ENCODE measurements around the gene UVRAG.
A peak's percentile ranks its signal among the peaks of the same experiment; 100 is the strongest.
"Not testable (repeated sequence)": the region's sequence is repeated elsewhere in the genome, so short reads cannot be mapped to it uniquely, and the experiment has no call there.

Gene UVRAG

GRCh38 chr11:75849894-75850293 is 34.9 kb downstream of the UVRAG start:
- no peak for DNase-seq

DNA sequence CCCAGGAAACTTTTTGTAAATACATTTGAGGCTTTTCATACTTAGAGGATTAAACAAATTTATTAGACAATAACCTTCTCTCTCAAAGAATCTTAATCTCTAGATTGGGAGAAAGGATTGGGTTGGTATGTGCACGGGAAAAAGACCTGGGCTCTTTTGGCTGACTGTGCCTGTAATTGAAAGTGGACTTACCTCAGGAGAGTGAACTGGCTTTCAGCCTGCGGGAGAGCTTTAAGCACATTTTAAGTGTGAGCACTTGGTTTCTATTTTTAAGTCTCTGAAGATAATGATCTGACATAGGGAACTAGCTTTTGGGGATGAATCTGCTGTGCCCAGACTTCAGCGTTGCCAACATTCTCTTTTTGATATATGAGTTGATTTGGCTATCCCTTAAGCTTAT is 35.8 kb downstream of the UVRAG start:
- no peak for DNase-seq

DNA sequence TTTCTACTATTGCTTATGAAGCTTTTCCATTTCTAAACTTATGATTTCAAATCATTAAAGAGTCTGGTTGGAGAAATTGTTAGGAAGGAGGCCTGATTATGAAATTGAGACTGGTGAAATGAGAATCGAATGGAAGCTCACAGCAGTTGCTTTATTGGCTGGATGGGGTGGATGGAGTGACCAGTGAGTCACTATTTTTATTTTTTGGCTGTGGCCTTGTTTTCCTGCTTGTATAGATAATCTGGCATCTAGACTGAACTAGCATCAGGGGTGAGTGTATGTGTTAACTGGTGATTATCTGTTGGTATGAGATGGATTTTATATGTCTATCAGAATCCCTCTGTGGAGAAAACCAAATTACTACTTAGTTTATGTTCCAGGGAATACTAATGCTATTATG is 36.2 kb downstream of the UVRAG start:
- DNase-seq, result no peak

GRCh38 chr11:75852406-75853017 is 37.5 kb downstream of the UVRAG start:
- no peak for DNase-seq

GRCh38 chr11:75853563-75853962 is 38.6 kb downstream of the UVRAG start:
- DNase-seq, result not testable (repeated sequence)

DNA sequence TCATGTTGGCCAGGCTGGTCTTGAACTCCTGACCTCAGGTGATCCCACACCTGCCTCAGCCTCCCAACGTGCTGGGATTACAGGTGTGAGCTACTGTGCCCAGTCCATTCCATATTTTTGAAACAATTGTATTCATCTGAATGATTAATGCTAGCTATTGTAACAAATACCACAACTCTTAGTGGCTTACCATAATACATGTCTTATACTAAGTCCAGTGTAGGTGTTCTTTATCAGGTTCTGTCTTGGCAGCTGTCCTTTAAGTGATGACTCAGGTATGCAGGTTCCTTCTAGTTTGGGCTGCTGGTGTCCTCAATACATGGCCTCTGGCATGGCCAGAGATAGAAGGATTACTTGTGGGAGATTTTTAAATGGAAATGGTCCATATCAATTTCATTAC is 39.0 kb downstream of the UVRAG start:
- DNase-seq, result no peak

DNA sequence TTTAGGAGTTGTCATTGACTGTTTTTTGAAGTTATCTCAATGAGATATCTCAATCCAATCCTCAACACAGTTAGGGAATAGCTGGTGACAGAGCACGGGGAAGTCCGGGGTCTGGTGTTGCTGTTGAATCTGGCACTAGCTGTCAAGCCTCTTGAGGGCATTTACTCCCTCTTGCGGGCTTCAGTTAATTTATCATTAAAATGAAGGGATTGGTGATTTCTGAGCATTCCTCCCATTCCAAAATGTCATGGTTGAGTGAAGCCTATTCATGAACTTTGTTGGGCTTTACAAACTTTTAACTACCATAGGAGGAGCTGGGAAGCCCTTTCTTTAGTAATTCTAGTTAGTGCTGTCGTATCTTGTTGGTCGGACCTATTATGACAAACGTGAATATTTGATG is 40.2 kb downstream of the UVRAG start:
- no peak for DNase-seq

- DNase-seq, result no peak
Measured at GRCh38 chr11:75856912-75857311, 41.9 kb downstream of the UVRAG start.

DNA sequence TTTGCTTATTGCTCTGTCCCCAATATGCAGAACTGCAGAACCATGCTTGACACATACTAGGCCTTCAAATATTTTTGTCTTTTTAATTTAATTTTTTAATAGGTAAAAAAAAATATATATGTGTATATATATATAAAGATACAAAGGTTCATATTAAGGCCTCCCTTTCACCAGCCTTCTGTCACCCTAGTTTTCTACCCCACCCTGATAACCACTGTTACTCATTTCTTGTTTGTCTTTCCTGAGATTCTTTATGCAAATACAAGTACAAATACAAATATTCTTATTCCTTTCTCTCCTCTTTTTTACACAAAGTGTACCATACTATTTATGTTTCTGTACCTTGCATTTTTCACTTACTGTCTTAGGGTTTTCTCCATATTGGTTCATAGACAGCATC is 43.0 kb downstream of the UVRAG start:
- no peak for DNase-seq

DNA sequence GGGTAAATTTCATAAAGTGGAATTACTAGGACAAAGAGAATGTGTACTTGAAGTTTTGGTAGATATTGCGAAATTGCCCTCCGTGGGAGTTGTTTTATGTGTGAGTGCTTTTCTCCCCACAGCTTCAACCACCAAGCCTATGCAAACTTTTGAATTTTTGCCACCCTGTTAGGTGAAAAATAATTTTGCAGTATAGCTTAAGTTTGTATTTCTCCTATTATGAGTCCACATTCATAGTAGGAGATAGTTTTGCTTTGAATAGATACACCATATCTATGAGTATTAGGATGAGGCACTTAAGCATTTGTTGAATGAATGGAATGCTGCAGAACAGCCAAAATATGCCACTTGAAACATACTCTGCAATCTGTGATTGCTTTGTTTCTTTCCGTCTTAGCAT is 43.6 kb downstream of the UVRAG start:
- peak; percentile 69 for DNase-seq

DNA sequence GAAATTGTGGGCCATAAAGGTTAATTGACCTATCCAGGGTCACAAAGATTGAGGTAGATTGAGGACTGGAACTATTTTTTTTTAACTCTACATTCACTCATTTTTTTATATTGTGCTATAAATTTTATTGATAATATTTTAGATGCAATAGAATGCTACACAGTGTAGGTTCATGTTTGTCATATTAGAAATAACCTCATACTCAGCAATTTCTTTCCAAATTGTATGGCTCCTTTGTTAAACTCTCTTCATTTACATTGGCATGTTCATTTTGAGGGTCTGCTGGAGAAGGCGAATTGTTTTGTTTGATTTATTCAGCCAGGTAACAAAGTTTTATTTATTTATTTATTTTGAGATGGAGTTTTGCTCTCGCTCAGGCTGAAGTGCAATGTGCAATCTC is 44.6 kb downstream of the UVRAG start:
- DNase-seq, result no peak

DNA sequence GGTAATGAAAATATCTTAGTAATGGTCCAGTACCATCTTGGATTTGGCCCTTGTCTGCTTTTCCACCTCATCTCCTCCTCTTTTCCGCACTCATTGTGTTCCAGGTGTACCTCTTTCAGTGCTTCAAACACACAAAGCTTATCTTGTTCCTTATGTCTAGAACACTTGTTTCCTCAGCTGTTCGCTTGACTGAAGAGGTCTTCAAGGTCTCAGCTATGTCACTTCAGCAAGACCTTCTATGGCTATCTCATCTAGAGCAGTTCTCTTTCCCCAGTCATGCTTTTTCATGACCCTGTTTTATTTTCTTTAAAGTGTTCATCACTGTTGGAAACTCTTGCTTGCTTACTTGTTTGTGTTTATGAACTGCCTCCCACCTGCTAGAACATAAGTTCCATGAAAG is 47.4 kb downstream of the UVRAG start:
- no peak for DNase-seq

- peak; percentile 55 for DNase-seq
Measured at GRCh38 chr11:75867778-75868374, 52.9 kb downstream of the UVRAG start.

- DNase-seq, result no peak
Measured at GRCh38 chr11:75868990-75869389, 54.0 kb downstream of the UVRAG start.

- no peak for DNase-seq
Measured at GRCh38 chr11:75869661-75870455, 54.8 kb downstream of the UVRAG start.

GRCh38 chr11:75872887-75873416 is 57.9 kb downstream of the UVRAG start:
- no peak for DNase-seq

GRCh38 chr11:75873417-75874221 is 58.6 kb downstream of the UVRAG start:
- no peak for DNase-seq

DNA sequence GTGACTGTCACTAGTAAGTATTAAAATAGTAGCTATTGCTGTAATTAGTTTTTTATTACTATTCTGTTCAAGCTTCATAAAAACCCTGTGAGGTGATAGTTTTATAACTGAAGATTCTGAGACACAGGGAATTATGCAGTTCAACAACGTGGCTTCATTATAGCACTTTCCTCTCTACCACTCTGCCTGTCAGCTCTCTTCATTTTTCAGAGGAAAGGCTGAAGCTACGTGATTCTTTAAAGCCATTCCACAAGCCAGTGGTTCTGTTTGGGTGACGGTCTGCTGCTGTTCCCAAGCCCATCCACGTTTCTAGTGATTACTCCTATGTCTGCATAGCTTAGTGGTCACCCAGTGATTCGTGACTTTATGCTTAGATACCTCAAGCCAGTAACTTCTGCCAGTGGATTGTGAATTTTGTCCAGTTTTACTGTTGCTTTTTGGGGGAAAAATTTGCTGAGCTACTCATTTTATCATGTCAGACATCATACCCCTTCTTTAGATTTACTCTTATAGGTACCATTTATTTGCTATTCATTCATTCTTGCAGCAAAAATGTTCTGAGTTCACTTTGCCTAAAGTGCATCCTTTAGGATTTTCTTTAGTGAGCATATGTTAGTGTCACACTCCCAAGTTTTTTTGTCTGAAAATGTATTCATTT is 59.8 kb downstream of the UVRAG start:
- DNase-seq, result no peak

DNA sequence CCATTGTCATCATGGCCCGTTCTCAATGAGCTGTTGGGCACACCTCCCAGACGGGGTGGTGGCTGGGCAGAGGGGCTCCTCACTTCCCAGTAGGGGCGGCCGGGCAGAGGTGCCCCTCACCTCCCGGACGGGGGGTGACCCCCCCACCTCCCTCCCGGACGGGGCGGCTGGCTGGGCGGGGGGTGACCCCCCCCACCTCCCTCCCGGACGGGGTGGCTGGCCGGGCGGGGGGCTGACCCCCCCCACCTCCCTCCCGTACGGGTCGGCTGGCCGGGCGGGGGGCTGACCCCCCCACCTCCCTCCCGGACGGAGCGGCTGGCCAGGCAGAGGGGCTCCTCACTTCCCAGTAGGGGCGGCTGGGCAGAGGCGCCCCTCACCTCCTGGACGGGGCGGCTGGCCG is 62.3 kb downstream of the UVRAG start:
- not testable (repeated sequence) for DNase-seq

DNA sequence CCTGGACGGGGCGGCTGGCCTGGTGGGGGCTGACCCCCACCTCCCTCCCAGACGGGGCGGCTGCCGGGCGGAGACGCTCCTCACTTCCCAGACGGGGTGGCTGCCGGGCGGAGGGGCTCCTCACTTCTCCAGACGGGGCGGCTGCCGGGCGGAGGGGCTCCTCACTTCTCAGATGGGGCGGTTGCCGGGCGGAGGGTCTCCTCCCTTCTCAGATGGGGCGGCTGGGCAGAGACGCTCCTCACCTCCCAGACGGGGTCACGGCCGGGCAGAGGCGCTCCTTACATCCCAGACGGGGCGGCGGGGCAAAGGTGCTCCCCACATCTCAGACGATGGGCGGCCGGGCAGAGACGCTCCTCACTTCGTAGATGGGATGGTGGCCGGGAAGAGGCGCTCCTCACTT is 62.9 kb downstream of the UVRAG start:
- DNase-seq, result not testable (repeated sequence)

GRCh38 chr11:75878933-75879332 is 63.9 kb downstream of the UVRAG start:
- no peak for DNase-seq

- no peak for DNase-seq
Measured at GRCh38 chr11:75879737-75880136, 64.7 kb downstream of the UVRAG start.

Data from fibroblast of skin of scalp (primary cell).